NT2/D1 (cell line): ENCODE measurements around the gene TTC19.
A peak's percentile ranks its signal among the peaks of the same experiment; 100 is the strongest.

Experiments used
- DNase-seq: peaks from one replicate; pipeline ENCODE4 v3.0.0-alpha.2; 2011; ENCODE audit warnings: low read depth, low spot score
- H3K27me3 ChIP-seq: 2 replicates; pipeline ENCODE4 v1.6.0; 2011; ENCODE audit warnings: mild to moderate bottlenecking; ENCODE audit not compliant: insufficient read length, insufficient read depth
- H3K36me3 ChIP-seq: 2 replicates; pipeline ENCODE4 v1.6.1; 2011; ENCODE audit warnings: mild to moderate bottlenecking, low read length, mixed read lengths; ENCODE audit not compliant: insufficient read depth, insufficient read length
- H3K4me1 ChIP-seq: 2 replicates; pipeline ENCODE4 v1.5.1; 2011; ENCODE audit not compliant: insufficient read depth, insufficient read length
- H3K4me3 ChIP-seq: 2 replicates; pipeline ENCODE4 v1.5.1; 2011; ENCODE audit warnings: low read depth; ENCODE audit not compliant: insufficient read length
- H3K9ac ChIP-seq: 2 replicates; pipeline ENCODE4 v1.6.0; 2011; ENCODE audit warnings: low read depth; ENCODE audit not compliant: insufficient read length
- H3K9me3 ChIP-seq: 2 replicates; pipeline ENCODE4 v1.5.1; 2011; ENCODE audit warnings: mild to moderate bottlenecking, low read length; ENCODE audit not compliant: insufficient read depth
- SUZ12 ChIP-seq: IDR thresholded peaks from 2 replicates; pipeline ENCODE4 v1.6.1; 2011; ENCODE audit not compliant: insufficient read length, insufficient read depth; ENCODE audit errors: extremely low read depth
- YY1 ChIP-seq: IDR thresholded peaks from 2 replicates; pipeline ENCODE4 v1.6.1; 2011; ENCODE audit not compliant: insufficient read length, insufficient read depth
- ZNF274 ChIP-seq: IDR thresholded peaks from 2 replicates; pipeline ENCODE4 v1.6.1; 2011; ENCODE audit warnings: mild to moderate bottlenecking, low read depth, low read length

The TTC19 gene, protein sequence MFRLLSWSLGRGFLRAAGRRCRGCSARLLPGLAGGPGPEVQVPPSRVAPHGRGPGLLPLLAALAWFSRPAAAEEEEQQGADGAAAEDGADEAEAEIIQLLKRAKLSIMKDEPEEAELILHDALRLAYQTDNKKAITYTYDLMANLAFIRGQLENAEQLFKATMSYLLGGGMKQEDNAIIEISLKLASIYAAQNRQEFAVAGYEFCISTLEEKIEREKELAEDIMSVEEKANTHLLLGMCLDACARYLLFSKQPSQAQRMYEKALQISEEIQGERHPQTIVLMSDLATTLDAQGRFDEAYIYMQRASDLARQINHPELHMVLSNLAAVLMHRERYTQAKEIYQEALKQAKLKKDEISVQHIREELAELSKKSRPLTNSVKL

DNA sequence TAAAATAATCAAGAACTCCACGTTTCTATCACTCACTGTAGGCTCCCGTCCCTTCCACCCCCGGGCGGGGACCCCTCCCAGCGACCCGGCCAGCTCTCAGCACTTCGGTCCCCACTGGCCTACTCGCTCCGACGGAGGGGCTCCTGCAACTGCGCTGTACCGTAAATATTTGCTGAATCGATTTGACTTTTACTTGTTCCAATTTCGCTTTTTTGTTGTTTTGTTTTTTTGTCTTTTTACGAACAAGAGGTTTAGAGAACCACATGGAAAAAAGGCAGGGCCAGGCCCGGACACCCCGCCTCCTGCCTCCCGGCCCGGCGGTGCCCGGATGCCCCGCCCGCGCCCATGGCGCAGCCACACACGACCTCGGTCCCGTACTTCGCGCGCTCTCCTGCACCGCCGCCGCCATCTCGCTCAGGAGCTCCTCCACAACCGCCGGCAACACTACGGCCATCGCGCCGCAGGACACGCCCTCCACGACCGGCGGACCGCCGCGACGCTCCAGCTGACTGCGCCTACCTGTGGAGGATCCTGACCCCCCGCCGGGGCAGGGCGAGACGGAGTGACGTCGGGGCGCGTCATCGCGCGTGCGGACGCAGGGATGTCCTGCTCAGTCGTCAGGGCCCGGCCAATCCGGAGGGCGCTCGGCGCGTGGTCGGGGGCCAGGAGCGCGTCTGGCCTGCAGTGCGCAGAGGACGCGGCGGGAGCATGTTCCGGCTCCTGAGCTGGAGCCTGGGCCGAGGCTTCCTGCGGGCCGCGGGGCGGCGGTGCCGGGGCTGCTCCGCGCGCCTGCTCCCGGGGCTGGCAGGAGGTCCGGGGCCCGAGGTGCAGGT lies at the start of gene TTC19, which contains the start of gene ZSWIM7:
Gene TTC19, plus strand, starts transcription at position 684 of the 833 bp plus-strand sequence. Its CDS starts 25 bp downstream, at position 709.
Gene ZSWIM7, minus strand, starts transcription at position 564 of the 833 bp plus-strand sequence. Its CDS starts 110 bp downstream, at position 454.
- Histone ChIP-seq H3K4me1 (no peaks in the 10 kb centered on the region), H3K27me3 (no peaks in the 10 kb centered on the region), H3K9me3 (peaks cover 24% of the 10 kb centered on the region), H3K4me3 (peak within 1 kb of the TSS; percentile 86), H3K9ac (peak within 1 kb of the TSS; percentile 93), H3K36me3 (peaks cover 50% of the 10 kb centered on the region)
- DNase-seq = peak; percentile 91
- TF ChIP-seq YY1 (peak; percentile 27), SUZ12 (no peak)

DNA sequence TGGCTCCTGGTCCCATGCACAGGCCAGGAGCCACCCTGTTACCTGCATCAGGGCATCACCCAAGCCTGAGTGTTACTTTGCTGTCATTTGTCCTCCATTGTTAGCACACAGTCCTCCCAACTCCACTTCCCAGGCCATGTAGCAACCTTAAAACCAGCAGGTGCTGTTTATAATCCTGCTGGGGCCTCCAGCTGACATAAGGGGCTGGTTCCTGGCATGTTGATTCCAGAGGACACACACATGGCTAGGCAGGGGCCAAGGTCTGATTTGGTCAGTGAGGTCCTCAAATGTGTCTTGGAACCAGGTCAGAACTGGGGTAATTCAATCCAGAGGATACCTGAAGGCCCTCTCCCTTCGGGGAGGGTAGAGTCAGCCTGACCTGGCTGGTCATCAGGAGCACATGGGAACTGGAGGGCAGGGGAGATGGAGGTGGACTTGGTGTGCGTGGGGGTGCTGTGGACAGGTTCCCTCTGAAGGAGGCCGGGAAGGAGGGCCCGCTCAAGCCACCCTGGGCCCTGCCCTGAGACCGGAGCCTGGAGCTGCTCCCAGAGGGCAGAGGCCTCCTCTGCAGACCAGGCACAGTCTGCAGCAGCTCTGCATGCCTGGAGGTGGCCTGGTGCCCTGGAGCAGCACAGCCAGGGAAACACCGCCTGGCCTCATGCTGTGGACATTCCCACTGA lies 48.1 kb upstream of the TTC19 start:
- H3K9me3 ChIP-seq = no peaks in the 10 kb centered on the region
- TF ChIP-seq ZNF274 = no peak
- TF ChIP-seq YY1 = no peak
- TF ChIP-seq SUZ12 = no peak
- H3K4me1 ChIP-seq = peaks cover 3% of the 10 kb centered on the region
- H3K4me3 ChIP-seq = no peak overlapping the region
- no peaks in the 10 kb centered on the region for H3K36me3 ChIP-seq
- peaks cover 5% of the 10 kb centered on the region for H3K27me3 ChIP-seq
- DNase-seq = no peak
- H3K9ac ChIP-seq = no peak overlapping the region

DNA sequence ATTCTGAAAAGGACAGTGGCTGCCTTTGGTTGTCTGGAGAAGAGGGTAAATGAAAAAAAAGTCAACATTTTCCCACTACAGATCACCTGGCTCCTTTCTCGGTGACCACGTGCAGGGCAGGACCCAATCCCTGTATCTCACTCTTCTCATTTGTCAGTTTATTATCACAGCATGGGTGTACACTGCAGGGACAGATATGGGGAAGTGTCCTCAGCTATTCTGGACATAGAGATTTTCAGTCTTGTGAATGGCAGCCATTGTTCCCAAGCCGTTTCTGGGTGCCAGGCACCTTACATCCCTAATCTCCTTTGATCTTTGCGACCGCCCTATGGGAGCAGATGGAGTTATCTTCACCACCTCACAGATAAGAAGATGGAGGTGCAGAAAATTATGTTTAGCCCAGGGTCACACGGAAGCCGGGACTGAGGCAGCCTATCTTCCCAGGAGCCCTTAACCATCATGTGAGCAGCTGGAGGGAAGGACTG lies 47.5 kb upstream of the TTC19 start:
- TF ChIP-seq YY1 (no peak), ZNF274 (no peak), SUZ12 (no peak)
- no peak overlapping the region for H3K9ac ChIP-seq
- H3K4me1 ChIP-seq = peaks cover 3% of the 10 kb centered on the region
- H3K9me3 ChIP-seq = no peaks in the 10 kb centered on the region
- no peaks in the 10 kb centered on the region for H3K27me3 ChIP-seq
- no peaks in the 10 kb centered on the region for H3K36me3 ChIP-seq
- no peak overlapping the region for H3K4me3 ChIP-seq
- DNase-seq = no peak

DNA sequence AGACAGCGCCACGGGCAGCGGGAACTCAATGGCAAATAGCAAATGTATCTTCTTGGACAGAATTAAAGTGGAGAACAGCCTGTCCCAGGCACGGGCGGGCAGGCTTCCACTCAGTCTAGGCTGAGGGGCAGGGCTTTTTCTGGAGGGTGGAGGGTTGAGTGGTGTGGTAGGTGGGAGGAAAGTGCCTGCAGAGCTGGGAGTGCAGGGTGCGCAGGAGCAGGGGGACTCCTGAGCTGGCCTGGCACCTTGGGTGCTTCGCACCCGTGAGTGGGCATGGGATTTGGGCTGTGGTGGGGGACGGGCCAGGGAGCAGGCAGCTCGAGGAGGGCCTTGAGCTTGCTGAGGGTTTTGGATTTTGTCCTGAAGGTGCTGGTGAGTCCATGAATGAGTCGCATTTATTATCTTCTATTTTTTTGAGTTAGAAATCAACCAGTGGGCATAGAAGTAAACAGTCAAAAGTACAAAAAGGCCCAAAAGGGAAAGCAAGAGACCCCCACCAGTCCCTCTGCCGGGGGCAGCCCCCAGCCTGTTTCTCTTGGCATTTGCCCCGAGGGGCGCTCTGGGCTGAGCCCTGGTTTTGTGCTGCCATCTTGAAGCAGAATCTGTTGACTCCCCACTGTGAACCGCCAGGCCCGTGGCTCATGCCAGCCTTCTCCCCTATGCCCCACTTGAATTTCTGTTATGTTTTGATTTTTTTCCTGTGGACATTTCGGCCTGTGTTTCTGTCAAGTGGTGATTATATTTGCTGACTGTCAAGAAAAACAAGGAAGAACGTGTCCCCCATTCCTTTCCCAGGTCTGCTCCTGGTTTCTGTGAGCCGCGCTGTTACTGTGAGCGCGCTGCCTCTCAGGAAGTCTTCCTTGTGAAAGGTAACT lies 46.5 kb upstream of the TTC19 start:
- no peaks in the 10 kb centered on the region for H3K4me1 ChIP-seq
- TF ChIP-seq ZNF274 = no peak
- TF ChIP-seq YY1 = no peak
- no peak for TF ChIP-seq SUZ12
- DNase-seq = no peak
- H3K9ac ChIP-seq = no peak overlapping the region
- H3K36me3 ChIP-seq = no peaks in the 10 kb centered on the region
- no peaks in the 10 kb centered on the region for H3K27me3 ChIP-seq
- H3K4me3 ChIP-seq = no peak overlapping the region
- no peaks in the 10 kb centered on the region for H3K9me3 ChIP-seq

DNA sequence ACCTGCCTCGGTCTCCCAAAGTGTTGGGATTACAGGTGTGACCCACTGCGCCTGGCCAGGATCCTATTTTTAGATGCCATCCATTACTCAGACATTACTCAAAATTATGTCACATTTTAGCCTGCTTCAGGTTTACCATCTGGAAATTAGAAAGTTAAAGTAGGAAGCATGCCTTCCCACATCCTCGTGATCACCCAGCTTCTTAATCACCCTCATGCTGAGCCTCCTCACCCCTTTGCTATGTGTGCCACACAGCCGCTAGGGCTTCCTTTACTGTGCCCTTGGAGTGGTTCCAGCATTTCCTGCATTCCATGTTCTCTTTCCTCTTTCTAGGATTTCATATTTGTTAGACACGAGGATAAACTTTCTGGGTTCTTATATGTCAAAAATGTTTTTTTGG lies 45.4 kb upstream of the TTC19 start:
- Histone ChIP-seq H3K9ac (no peak overlapping the region), H3K9me3 (no peaks in the 10 kb centered on the region), H3K4me3 (no peak overlapping the region), H3K27me3 (no peaks in the 10 kb centered on the region), H3K36me3 (no peaks in the 10 kb centered on the region), H3K4me1 (no peaks in the 10 kb centered on the region)
- TF ChIP-seq YY1 (no peak), SUZ12 (no peak), ZNF274 (no peak)
- no peak for DNase-seq

DNA sequence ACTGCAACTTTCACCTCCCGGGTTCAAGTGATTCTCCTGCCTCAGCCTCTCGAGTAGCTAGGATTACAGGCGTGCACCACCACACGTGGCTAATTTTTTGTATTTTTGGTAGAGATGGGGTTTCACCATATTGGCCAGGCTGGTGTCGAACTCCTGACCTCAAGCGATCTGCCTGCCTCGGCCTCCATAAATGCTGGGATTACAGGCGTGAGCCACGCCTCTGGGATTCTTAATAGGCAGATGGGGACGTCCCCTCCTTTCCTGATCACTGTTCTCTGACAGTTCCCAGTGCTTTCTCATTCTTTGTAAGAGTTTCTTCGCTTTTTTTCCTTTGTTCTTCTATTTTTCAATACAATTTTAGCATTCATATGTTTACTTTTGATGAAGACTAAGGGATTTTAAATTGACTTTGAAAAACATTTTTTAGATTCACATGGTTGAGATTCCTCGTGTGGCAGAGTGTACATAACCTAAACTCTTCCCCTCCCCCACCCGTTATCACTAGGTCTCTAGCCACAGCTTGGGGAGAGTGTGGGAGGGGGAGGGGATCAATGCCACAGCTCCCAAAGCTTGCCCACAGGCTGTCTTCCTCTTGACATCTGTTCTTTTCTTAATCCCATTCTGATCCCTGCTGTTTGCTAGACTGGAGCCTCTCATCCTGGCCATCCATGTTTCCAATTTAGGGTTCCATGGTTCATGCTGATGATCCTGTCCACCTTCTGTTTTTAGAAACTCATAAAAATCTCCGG lies 43.7 kb upstream of the TTC19 start:
- H3K9ac ChIP-seq = no peak overlapping the region
- H3K27me3 ChIP-seq = no peaks in the 10 kb centered on the region
- no peaks in the 10 kb centered on the region for H3K9me3 ChIP-seq
- H3K36me3 ChIP-seq = no peaks in the 10 kb centered on the region
- no peak for DNase-seq
- H3K4me3 ChIP-seq = no peak overlapping the region
- no peaks in the 10 kb centered on the region for H3K4me1 ChIP-seq
- TF ChIP-seq SUZ12 (no peak), ZNF274 (no peak), YY1 (no peak)
